ENCODE data around the gene DNM3.

DNA sequence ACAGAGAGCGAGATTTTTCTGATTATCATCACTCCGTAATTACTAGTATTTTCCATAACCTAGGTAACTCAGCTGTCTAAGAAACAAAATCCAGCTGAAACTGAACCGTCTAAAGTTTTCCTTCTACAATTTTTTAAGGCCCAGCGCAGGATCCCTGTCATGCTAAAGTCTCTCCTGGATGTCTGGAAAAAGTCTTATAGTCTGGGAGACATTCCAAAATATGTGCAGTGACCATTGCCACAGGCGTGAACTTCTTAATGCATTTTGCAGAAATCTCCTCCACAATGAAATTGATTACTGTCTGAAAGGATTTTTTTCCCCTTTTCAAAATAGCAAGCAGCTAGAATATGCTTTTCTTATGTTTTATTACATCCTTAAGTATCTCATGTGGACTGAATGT is 369.9 kb downstream of the DNM3 start:
- TF ChIP-seq, protein P1, sequence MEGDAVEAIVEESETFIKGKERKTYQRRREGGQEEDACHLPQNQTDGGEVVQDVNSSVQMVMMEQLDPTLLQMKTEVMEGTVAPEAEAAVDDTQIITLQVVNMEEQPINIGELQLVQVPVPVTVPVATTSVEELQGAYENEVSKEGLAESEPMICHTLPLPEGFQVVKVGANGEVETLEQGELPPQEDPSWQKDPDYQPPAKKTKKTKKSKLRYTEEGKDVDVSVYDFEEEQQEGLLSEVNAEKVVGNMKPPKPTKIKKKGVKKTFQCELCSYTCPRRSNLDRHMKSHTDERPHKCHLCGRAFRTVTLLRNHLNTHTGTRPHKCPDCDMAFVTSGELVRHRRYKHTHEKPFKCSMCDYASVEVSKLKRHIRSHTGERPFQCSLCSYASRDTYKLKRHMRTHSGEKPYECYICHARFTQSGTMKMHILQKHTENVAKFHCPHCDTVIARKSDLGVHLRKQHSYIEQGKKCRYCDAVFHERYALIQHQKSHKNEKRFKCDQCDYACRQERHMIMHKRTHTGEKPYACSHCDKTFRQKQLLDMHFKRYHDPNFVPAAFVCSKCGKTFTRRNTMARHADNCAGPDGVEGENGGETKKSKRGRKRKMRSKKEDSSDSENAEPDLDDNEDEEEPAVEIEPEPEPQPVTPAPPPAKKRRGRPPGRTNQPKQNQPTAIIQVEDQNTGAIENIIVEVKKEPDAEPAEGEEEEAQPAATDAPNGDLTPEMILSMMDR (optimal IDR thresholded peaks at IDR 0.05 in 1 of 3, IDR thresholded peaks at IDR 0.05 in 1 of 3, conservative IDR thresholded peaks at IDR 0.05 in 1 of 3; ENCODE audit: extremely low read depth in 1 of 3, insufficient read depth in 2 of 3, low read length in 3 of 3) = no peak
- TF ChIP-seq EZH2 (IDR thresholded peaks at IDR 0.05; ENCODE audit: low read length) = no peak
